Measurements from ENCODE around the gene LACTBL1. TPM values are rescaled to one million over a fixed set of nuclear protein-coding genes. Genes with fewer than 3 reads are reported as not detected.

Gene LACTBL1
- total RNA-seq, 1 donor, result not detected

GRCh38 chr1:22975694-22976093, 3.0 kb upstream of the LACTBL1 start:
- no peak for TF ChIP-seq CTCF (IDR thresholded peaks at IDR 0.05; ENCODE audit: insufficient read depth, low read length)
- DNase-seq (ENCODE audit: low read depth), result peak; percentile 41
- no peak overlapping the region for H3K4me3 ChIP-seq (ENCODE audit: low read depth, low read length)

- H3K4me3 ChIP-seq (ENCODE audit: low read depth, low read length), result no peak overlapping the region
- DNase-seq (ENCODE audit: low read depth), result peak; percentile 12
- no peak for TF ChIP-seq CTCF (IDR thresholded peaks at IDR 0.05; ENCODE audit: insufficient read depth, low read length)
These were observed 858 bp downstream of the LACTBL1 start for GRCh38 chr1:22971611-22972405.

GRCh38 chr1:22971161-22971560, 1.5 kb downstream of the LACTBL1 start:
- TF ChIP-seq CTCF (IDR thresholded peaks at IDR 0.05; ENCODE audit: insufficient read depth, low read length), result no peak
- no peak for DNase-seq (ENCODE audit: low read depth)
- no peak overlapping the region for H3K4me3 ChIP-seq (ENCODE audit: low read depth, low read length)

GRCh38 chr1:22970096-22970495, 2.6 kb downstream of the LACTBL1 start:
- no peak for TF ChIP-seq CTCF (IDR thresholded peaks at IDR 0.05; ENCODE audit: insufficient read depth, low read length)
- DNase-seq (ENCODE audit: low read depth), result no peak
- H3K4me3 ChIP-seq (ENCODE audit: low read depth, low read length), result no peak overlapping the region

GRCh38 chr1:22969304-22969709, 3.4 kb downstream of the LACTBL1 start:
- DNase-seq (ENCODE audit: low read depth), result peak; percentile 72
- no peak overlapping the region for H3K4me3 ChIP-seq (ENCODE audit: low read depth, low read length)
- no peak for TF ChIP-seq CTCF (IDR thresholded peaks at IDR 0.05; ENCODE audit: insufficient read depth, low read length)

- no peak for DNase-seq (ENCODE audit: low read depth)
- H3K4me3 ChIP-seq (ENCODE audit: low read depth, low read length), result no peak overlapping the region
- no peak for TF ChIP-seq CTCF (IDR thresholded peaks at IDR 0.05; ENCODE audit: insufficient read depth, low read length)
These were observed 4.8 kb downstream of the LACTBL1 start for GRCh38 chr1:22967833-22968232.

GRCh38 chr1:22966309-22966708, 6.4 kb downstream of the LACTBL1 start:
- DNase-seq (ENCODE audit: low read depth), result no peak
- no peak for TF ChIP-seq CTCF (IDR thresholded peaks at IDR 0.05; ENCODE audit: insufficient read depth, low read length)
- H3K4me3 ChIP-seq (ENCODE audit: low read depth, low read length), result no peak overlapping the region

Measured in fibroblast of the aortic adventitia (primary cell).